Neural cell (in vitro differentiated cells): ENCODE measurements around the gene ZBTB40. TPM values are rescaled to one million over a fixed set of nuclear protein-coding genes. Genes with fewer than 3 reads are reported as not detected.

ENCODE experiments used
- H2AFZ ChIP-seq: fragments of 200-600, 300-800 bp; sonication (generic), shearing (Covaris generic); 2 replicates; pipeline ENCODE4 v1.6.0; 2014; ENCODE audit warnings: low read depth, mild to moderate bottlenecking, antibody characterized with exemption, low read length, moderate library complexity
- H3F3A ChIP-seq: fragments of 200-600 bp; shearing (Covaris generic); 2 replicates; pipeline ENCODE4 v1.6.1; 2016; ENCODE audit warnings: mild to moderate bottlenecking, moderate library complexity, mixed read lengths, antibody characterized with exemption, low read length; ENCODE audit not compliant: insufficient read depth, poor library complexity, severe bottlenecking
- H3K27ac ChIP-seq: fragments of 200-600, 300-800 bp; sonication (generic), shearing (Covaris generic); 2 replicates; pipeline ENCODE4 v1.5.1; 2014; ENCODE audit warnings: mild to moderate bottlenecking, low read length, moderate library complexity
- H3K27me3 ChIP-seq: fragments of 300-800, 200-600 bp; sonication (generic), shearing (Covaris generic); 2 replicates; pipeline ENCODE4 v1.6.0; 2014; ENCODE audit warnings: mild to moderate bottlenecking, low read depth, low read length, moderate library complexity; ENCODE audit not compliant: insufficient read depth
- H3K36me3 ChIP-seq: fragments of 300-800, 200-600 bp; sonication (generic), shearing (Covaris generic); 2 replicates; pipeline ENCODE4 v1.5.1; 2014; ENCODE audit warnings: mild to moderate bottlenecking, antibody characterized with exemption, low read length, moderate library complexity; ENCODE audit not compliant: insufficient read depth
- H3K4me2 ChIP-seq: fragments of 300-800, 200-600 bp; sonication (generic), shearing (Covaris generic); 2 replicates; pipeline ENCODE4 v1.6.0; 2014; ENCODE audit warnings: mild to moderate bottlenecking, low read length
- H3K4me3 ChIP-seq: fragments of 300-800, 200-600 bp; sonication (generic), shearing (Covaris generic); 2 replicates; pipeline ENCODE4 v1.5.1; 2014; ENCODE audit warnings: mild to moderate bottlenecking, low read length, moderate library complexity
- H3K79me2 ChIP-seq: fragments of 200-600 bp; shearing (Covaris generic); replicated peaks from 2 replicates; pipeline ENCODE4 v1.6.0; 2014; ENCODE audit warnings: mild to moderate bottlenecking, low read length, moderate library complexity; ENCODE audit not compliant: insufficient read depth
- H3K9ac ChIP-seq: fragments of 300-800, 200-600 bp; sonication (generic), shearing (Covaris generic); 2 replicates; pipeline ENCODE4 v1.6.1; 2016; ENCODE audit warnings: mild to moderate bottlenecking, low read length, mixed read lengths
- H3K9me2 ChIP-seq: fragments of 200-600 bp; shearing (Covaris generic); 2 replicates; pipeline ENCODE4 v1.6.1; 2016; ENCODE audit warnings: mild to moderate bottlenecking, low read length, mixed read lengths; ENCODE audit not compliant: insufficient read depth
- H3K9me3 ChIP-seq: fragments of 200-600, 300-800 bp; sonication (generic), shearing (Covaris generic); 2 replicates; pipeline ENCODE4 v1.6.1; 2016; ENCODE audit warnings: mild to moderate bottlenecking, mixed run types, low read length, moderate library complexity, mixed read lengths
- H4K20me1 ChIP-seq: fragments of 200-600 bp; shearing (Covaris generic); 2 replicates; pipeline ENCODE4 v1.6.1; 2016; ENCODE audit warnings: mild to moderate bottlenecking, mixed run types; ENCODE audit not compliant: insufficient read depth
- CTCF ChIP-seq: fragments of 450-650 bp; IDR thresholded peaks from 2 replicates; pipeline ENCODE4 v1.5.1; 2014; ENCODE audit warnings: antibody characterized with exemption, mild to moderate bottlenecking, moderate library complexity; ENCODE audit not compliant: poor library complexity, severe bottlenecking
- EP300 ChIP-seq: fragments of 450-650 bp; conservative IDR thresholded peaks from 2 replicates; pipeline ENCODE4 v1.6.1; 2014; ENCODE audit warnings: antibody characterized with exemption, mild to moderate bottlenecking, moderate library complexity; ENCODE audit not compliant: poor library complexity, severe bottlenecking
- EZH2 ChIP-seq: fragments of 200-600, 300-800 bp; shearing (Covaris generic), sonication (generic); IDR thresholded peaks from 2 replicates; pipeline ENCODE4 v1.6.1; 2014; ENCODE audit warnings: antibody characterized with exemption, low read length, borderline replicate concordance, mild to moderate bottlenecking; ENCODE audit not compliant: insufficient read depth, poor library complexity, severe bottlenecking
- MXI1 ChIP-seq: fragments of 450-650 bp; conservative IDR thresholded peaks from 2 replicates; pipeline ENCODE4 v1.6.1; 2014; ENCODE audit warnings: antibody characterized with exemption, mild to moderate bottlenecking; ENCODE audit not compliant: poor library complexity, severe bottlenecking
- POLR2AphosphoS5 ChIP-seq: IDR thresholded peaks from 2 replicates; pipeline ENCODE4 v1.6.1; 2012
- RAD21 ChIP-seq: fragments of 450-650 bp; conservative IDR thresholded peaks from 2 replicates; pipeline ENCODE4 v1.6.1; 2014; ENCODE audit warnings: antibody characterized with exemption, mild to moderate bottlenecking, moderate library complexity
- REST ChIP-seq: IDR thresholded peaks from 2 replicates; pipeline ENCODE4 v1.6.1; 2012; ENCODE audit warnings: borderline replicate concordance
- SMC3 ChIP-seq: fragments of 450-650 bp; conservative IDR thresholded peaks from 2 replicates; pipeline ENCODE4 v1.6.1; 2014; ENCODE audit warnings: antibody characterized with exemption, mild to moderate bottlenecking, moderate library complexity; ENCODE audit not compliant: poor library complexity
- TAF1 ChIP-seq: IDR thresholded peaks from 2 replicates; pipeline ENCODE4 v1.6.1; 2012; ENCODE audit warnings: low read depth
- polyA plus RNA-seq: library from polyadenylated mRNA; depleted of rRNA; stranded (reverse); fragments of >200 nt; gene quantifications from 2 replicates; pipeline ENCODE4 v1.2.3, GENCODE V29; 2014

Gene ZBTB40
- polyA plus RNA-seq, 1 donor from 2014 or later, result 12.7 TPM

- Histone ChIP-seq H3K79me2 (no peaks in the 10 kb centered on the region), H4K20me1 (no peaks in the 10 kb centered on the region), H3K9me3 (no peaks in the 10 kb centered on the region), H2AFZ (no peak overlapping the region), H3K9ac (no peak overlapping the region), H3K27me3 (no peaks in the 10 kb centered on the region), H3K4me2 (no peak overlapping the region), H3K36me3 (no peaks in the 10 kb centered on the region), H3F3A (no peaks in the 10 kb centered on the region), H3K4me3 (no peak overlapping the region), H3K27ac (no peak overlapping the region), H3K9me2 (no peaks in the 10 kb centered on the region)
- TF ChIP-seq EP300 (no peak), TAF1 (no peak), RAD21 (no peak), SMC3 (no peak), REST (no peak), EZH2 (no peak), MXI1 (no peak)
These were observed 93.0 kb downstream of the ZBTB40 start for GRCh38 chr1:22544606-22545005.

- Histone ChIP-seq H4K20me1 (no peaks in the 10 kb centered on the region), H3K4me3 (no peak overlapping the region), H3K36me3 (no peaks in the 10 kb centered on the region), H2AFZ (no peak overlapping the region), H3K27me3 (no peaks in the 10 kb centered on the region), H3F3A (no peaks in the 10 kb centered on the region), H3K9me2 (no peaks in the 10 kb centered on the region), H3K9me3 (no peaks in the 10 kb centered on the region), H3K4me2 (no peak overlapping the region), H3K27ac (no peak overlapping the region), H3K79me2 (no peaks in the 10 kb centered on the region), H3K9ac (no peak overlapping the region)
- TF ChIP-seq RAD21 (no peak), EP300 (no peak), SMC3 (no peak), TAF1 (no peak), POLR2AphosphoS5 (no peak), CTCF (no peak), EZH2 (no peak), MXI1 (no peak), REST (no peak)
These were observed 93.5 kb downstream of the ZBTB40 start for GRCh38 chr1:22545141-22545540.
